Measurements from ENCODE around the gene PARVG. TPM values are rescaled to one million over a fixed set of nuclear protein-coding genes. Genes with fewer than 3 reads are reported as not detected.

Gene PARVG
- total and polyA plus RNA-seq, 9 of the 15 experiments (the other 6 are each of a cell fraction or from before 2014, with no cell fraction given): 0.35 TPM; not detected in 8

DNA sequence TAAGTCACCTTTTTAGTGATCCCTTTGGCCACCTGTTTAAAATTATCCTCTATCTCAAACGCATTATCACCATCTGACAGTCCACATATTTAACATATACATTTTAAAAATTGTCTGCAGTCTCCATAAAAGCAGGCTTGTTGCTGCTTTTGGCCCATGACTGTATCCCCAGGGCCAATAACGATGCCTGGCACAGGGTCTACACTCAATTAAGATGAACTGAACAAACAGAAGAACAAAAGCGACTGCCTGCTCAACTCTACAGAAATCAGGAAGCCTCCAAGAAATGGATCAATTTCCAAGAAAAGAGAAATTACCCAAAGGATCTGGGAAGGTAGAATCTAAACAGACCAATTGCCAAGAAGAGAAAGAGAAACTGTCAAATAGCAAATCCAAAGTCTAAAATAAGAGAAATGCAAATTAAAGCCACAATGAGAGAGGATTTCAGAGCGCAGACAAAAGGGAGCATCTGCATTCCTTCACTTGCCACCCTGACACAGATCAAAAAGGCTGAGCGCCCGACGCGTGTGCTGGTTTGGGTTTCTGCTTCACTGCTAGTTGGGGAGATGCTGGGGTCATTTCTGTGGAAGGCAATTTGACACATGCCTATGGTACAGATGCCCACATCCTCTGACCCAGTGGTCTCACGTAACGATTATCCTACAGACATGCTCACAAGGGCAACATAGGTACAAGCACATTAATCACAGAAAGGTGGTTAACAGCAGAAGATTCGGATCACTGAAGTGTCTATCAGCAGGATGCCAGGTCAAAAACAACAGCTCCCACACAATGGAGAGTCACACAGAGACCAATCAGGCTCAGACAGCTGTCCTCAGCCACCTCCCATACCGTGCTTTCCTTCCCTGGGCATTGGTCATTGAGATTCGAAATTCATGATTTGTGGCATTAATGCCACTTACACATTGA is 76.1 kb downstream of the PARVG start:
- Histone ChIP-seq H3K9me3 (replicated peaks; ENCODE audit: control insufficient read depth, insufficient read depth, low read depth, low read length) (no peaks in the 10 kb centered on the region), H3K27me3 (ENCODE audit: control insufficient read depth in 2 of 2, insufficient read depth in 2 of 2, low read length in 2 of 2) (0 out of 5 replicates have a peak, but pooled peaks cover 0 to 6% of the 10 kb centered on the region in 2 experiments), H3K4me1 (replicated peaks in 1 of 2; ENCODE audit: control insufficient read depth in 2 of 2, insufficient read depth in 2 of 2, low read length in 2 of 2) (0 out of 5 replicates have a peak, but pooled peaks cover 0 to under 1% of the 10 kb centered on the region in 2 experiments), H3K36me3 (ENCODE audit: control insufficient read depth, insufficient read depth, low read length) (no peaks in the 10 kb centered on the region), H3K4me3 (no peak overlapping the region), H4K20me1 (replicated peaks; ENCODE audit: control insufficient read depth, insufficient read depth, low read length) (no peaks in the 10 kb centered on the region), H3K79me2 (ENCODE audit: control insufficient read depth, insufficient read depth, low read length) (no peaks in the 10 kb centered on the region), H2AFZ (ENCODE audit: low read depth, low read length) (no peak overlapping the region), H3K9ac (ENCODE audit: insufficient read depth in 1 of 2, low read depth in 2 of 2, low read length in 2 of 2) (no peak overlapping the region), H3K27ac (ENCODE audit: extremely low read depth, low read depth, low read length) (no peak overlapping the region), H3K4me2 (ENCODE audit: insufficient read depth, low read length) (no peak overlapping the region), H3K9me1 (ENCODE audit: control insufficient read depth, insufficient read depth, low read length) (no peaks in the 10 kb centered on the region)
- ATAC-seq (no peak), DNase-seq (ENCODE audit: extremely low read depth in 1 of 4, low spot score in 3 of 4) (no peak), FAIRE-seq (no peak)
- in situ Hi-C loops (cut with MboI): no loop called here
- POLR2A ChIA-PET: interaction anchor here (0.8 kb wide), 1 partner anchor 408 kb away, joined by 3 read pairs; no protein-coding TSS in a partner anchor
- CTCF ChIA-PET (ENCODE audit: low intra/inter-chr PET ratio): no interaction called here
- intact Hi-C loops (cut with micrococcal nuclease): no loop called here
- WGBS (ENCODE audit: insufficient coverage, low coverage, missing lambda C conversion rate): 2% methylated on average over 12 of the region's 13 CpGs
- no peak for TF ChIP-seq ZNF282 (CRISPR knock-in tag; IDR thresholded peaks at IDR 0.05)
- no TSS peak for BruUV-seq (replicated peaks)

Other genes with a start within 250 kb of the PARVG start
- gene SAMM50, start 225.5 kb upstream of the PARVG start, total RNA-seq (2014; rRNA removed): 30.6 and 37.6 TPM in 2 replicates
- gene SAMM50, start 225.5 kb upstream of the PARVG start, total RNA-seq (2014; rRNA removed; fragmentation: Illumina TruSeq; extraction: Trizol): 35.1 and 35.7 TPM in 2 replicates
- gene SAMM50, start 225.5 kb upstream of the PARVG start, total RNA-seq (2015; rRNA removed; fragmentation: Illumina TruSeq; extraction: Trizol): 34.8 and 38.3 TPM in 2 replicates
- gene SAMM50, start 225.5 kb upstream of the PARVG start, total RNA-seq (2021): 46.3 and 46.5 TPM in 2 replicates
- gene SAMM50, start 225.5 kb upstream of the PARVG start, polyA plus RNA-seq (2011; rRNA removed): 35.0 and 38.1 TPM in 2 replicates
- 47.5 and 49.3 TPM in 2 replicates for gene SAMM50, start 225.5 kb upstream of the PARVG start, polyA plus RNA-seq (2014; fragmentation: Illumina TruSeq; extraction: Trizol)
- gene SAMM50, start 225.5 kb upstream of the PARVG start, polyA plus RNA-seq (2014; fragmentation: Nextera tagmentation; extraction: Ambion mirVana): 10 to 100 TPM; 14.6 to 27.2 TPM
- 42.4 and 42.9 TPM in 2 replicates for gene SAMM50, start 225.5 kb upstream of the PARVG start, polyA plus RNA-seq (2014; rRNA removed)
- 57.9 and 58.8 TPM in 2 replicates for gene PARVB, start 156.6 kb upstream of the PARVG start, total RNA-seq (2014; rRNA removed)
- 18.6 and 20.9 TPM in 2 replicates for gene PARVB, start 156.6 kb upstream of the PARVG start, total RNA-seq (2014; rRNA removed; fragmentation: Illumina TruSeq; extraction: Trizol)
- gene PARVB, start 156.6 kb upstream of the PARVG start, total RNA-seq (2015; rRNA removed; fragmentation: Illumina TruSeq; extraction: Trizol): 19.3 and 23.0 TPM in 2 replicates
- gene PARVB, start 156.6 kb upstream of the PARVG start, total RNA-seq (2021): 39.0 and 42.6 TPM in 2 replicates
- 59.2 and 62.5 TPM in 2 replicates for gene PARVB, start 156.6 kb upstream of the PARVG start, polyA plus RNA-seq (2011; rRNA removed)
- gene PARVB, start 156.6 kb upstream of the PARVG start, polyA plus RNA-seq (2014; fragmentation: Illumina TruSeq; extraction: Trizol): 29.2 and 35.0 TPM in 2 replicates
- gene PARVB, start 156.6 kb upstream of the PARVG start, polyA plus RNA-seq (2014; fragmentation: Nextera tagmentation; extraction: Ambion mirVana): 1 to 10 TPM; 1.1 to 1.6 TPM
- gene PARVB, start 156.6 kb upstream of the PARVG start, polyA plus RNA-seq (2014; rRNA removed): 52.9 and 64.8 TPM in 2 replicates
- not detected in 2 replicates for gene SHISAL1, start 132.0 kb downstream of the PARVG start, total RNA-seq (2014; rRNA removed)
- gene SHISAL1, start 132.0 kb downstream of the PARVG start, total RNA-seq (2014; rRNA removed; fragmentation: Illumina TruSeq; extraction: Trizol): not detected in 2 replicates
- gene SHISAL1, start 132.0 kb downstream of the PARVG start, total RNA-seq (2015; rRNA removed; fragmentation: Illumina TruSeq; extraction: Trizol): not detected in 2 replicates
- gene SHISAL1, start 132.0 kb downstream of the PARVG start, total RNA-seq (2021): not detected in 2 replicates
- not detected in 2 replicates for gene SHISAL1, start 132.0 kb downstream of the PARVG start, polyA plus RNA-seq (2011; rRNA removed)
- not detected in 2 replicates for gene SHISAL1, start 132.0 kb downstream of the PARVG start, polyA plus RNA-seq (2014; fragmentation: Illumina TruSeq; extraction: Trizol)
- gene SHISAL1, start 132.0 kb downstream of the PARVG start, polyA plus RNA-seq (2014; fragmentation: Nextera tagmentation; extraction: Ambion mirVana): not detected
- gene SHISAL1, start 132.0 kb downstream of the PARVG start, polyA plus RNA-seq (2014; rRNA removed): not detected in 2 replicates

Measured in K562 (cell line).